RWPE1 (cell line): ENCODE results near the gene CDK9.

Experiments used
- CTCF ChIA-PET: fragments of 350-600 bp; sonication (Branson Sonifier 250); formaldehyde crosslinking; extraction: SDS; loops from one replicate; lab custom pipeline; 2021; lab: Yijun Ruan, JAX
- POLR2A ChIA-PET: fragments of 400-600 bp; formaldehyde crosslinking; extraction: SDS; loops from one replicate; lab custom pipeline; 2020; ENCODE audit warnings: antibody characterized with exemption; ENCODE audit not compliant: low non-redundant PET; lab: Yijun Ruan, JAX
- DNase-seq: peaks from one replicate; pipeline ENCODE4 v3.0.0; 2012; ENCODE audit warnings: low spot score
- H3K27ac ChIP-seq: fragments of 450-650 bp; 2 replicates; pipeline ENCODE4 v1.5.1; 2017
- TF ChIP-seq, protein P1 (sequence below): fragments of 450-650 bp; conservative IDR thresholded peaks from 2 replicates; pipeline ENCODE4 v1.5.1; 2017; ENCODE audit warnings: low read depth, mild to moderate bottlenecking

The CDK9 gene

DNA sequence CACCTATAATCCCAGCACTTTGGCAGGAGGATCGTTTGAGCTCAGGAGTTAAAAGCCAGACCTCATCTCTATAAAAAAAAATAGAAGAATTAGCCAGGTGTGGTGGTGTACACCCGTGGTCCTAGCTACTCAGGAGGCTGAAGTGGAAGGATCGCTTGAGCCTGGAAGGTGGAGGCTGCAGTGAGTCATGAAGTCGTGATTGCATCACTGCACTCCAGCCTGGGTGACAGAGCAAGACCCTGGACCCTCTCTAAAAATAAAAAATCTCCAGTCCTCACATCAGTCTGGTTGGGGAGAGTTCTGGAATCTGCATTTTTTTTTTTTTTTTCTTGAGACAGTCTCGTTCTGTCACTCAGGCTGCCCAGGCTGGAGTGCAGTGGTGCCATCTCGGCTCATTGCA is 26.2 kb downstream of the CDK9 start:
- POLR2A ChIA-PET: interaction anchor here (0.5 to 1.1 kb wide), 3 partner anchors 9 to 70 kb away, joined by 3 to 7 read pairs (median 4); partner anchors contain the start of gene FPGS
- CTCF ChIA-PET: no interaction called here
- H3K27ac ChIP-seq: peak overlapping the region; percentile 68
- TF ChIP-seq, protein P1, sequence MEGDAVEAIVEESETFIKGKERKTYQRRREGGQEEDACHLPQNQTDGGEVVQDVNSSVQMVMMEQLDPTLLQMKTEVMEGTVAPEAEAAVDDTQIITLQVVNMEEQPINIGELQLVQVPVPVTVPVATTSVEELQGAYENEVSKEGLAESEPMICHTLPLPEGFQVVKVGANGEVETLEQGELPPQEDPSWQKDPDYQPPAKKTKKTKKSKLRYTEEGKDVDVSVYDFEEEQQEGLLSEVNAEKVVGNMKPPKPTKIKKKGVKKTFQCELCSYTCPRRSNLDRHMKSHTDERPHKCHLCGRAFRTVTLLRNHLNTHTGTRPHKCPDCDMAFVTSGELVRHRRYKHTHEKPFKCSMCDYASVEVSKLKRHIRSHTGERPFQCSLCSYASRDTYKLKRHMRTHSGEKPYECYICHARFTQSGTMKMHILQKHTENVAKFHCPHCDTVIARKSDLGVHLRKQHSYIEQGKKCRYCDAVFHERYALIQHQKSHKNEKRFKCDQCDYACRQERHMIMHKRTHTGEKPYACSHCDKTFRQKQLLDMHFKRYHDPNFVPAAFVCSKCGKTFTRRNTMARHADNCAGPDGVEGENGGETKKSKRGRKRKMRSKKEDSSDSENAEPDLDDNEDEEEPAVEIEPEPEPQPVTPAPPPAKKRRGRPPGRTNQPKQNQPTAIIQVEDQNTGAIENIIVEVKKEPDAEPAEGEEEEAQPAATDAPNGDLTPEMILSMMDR: no peak
- no peak for DNase-seq

DNA sequence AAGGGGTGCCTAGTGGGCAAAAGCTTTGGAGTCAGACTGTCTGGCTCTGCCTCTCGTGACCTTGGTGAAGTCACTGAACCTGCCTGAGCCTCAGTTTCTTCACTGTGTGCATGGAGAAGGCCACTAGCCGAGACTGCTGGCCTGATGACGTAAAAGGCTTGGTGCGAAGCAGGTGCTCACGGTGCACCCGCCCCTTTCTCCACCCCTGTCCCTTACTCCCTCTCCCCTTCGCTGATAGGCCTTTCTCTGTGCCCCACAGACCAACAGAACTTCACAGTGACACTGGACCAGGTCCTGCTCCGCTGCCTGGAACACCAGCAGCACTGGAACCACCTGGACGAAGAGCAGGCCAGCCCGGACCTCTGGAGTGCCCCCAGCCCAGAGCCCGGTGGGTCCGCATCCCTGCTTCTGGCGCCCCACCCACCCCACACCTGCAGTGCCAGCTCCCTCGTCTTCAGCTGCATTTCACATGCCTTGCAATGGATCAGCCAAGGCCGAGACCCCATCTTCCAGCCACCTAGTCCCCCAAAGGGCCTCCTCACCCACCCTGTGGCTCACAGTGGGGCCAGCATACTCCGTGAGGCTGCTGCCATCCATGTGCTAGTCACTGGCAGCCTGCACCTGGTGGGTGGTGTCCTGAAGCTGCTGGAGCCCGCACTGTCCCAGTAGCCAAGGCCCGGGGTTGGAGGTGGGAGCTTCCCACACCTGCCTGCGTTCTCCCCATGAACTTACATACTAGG is 27.3 kb downstream of the CDK9 start:
- POLR2A ChIA-PET: interaction anchor here (0.6 to 1.1 kb wide), 2 partner anchors 10 to 20 kb away, joined by 4 to 9 read pairs; partner anchors contain the start of gene FPGS
- no peak for DNase-seq
- H3K27ac ChIP-seq: peak overlapping the region; percentile 68
- TF ChIP-seq, protein P1: no peak
- CTCF ChIA-PET: interaction anchor here (0.6 to 0.8 kb wide), 2 partner anchors 344 to 852 kb away, joined by 3 read pairs; no protein-coding TSS in a partner anchor

DNA sequence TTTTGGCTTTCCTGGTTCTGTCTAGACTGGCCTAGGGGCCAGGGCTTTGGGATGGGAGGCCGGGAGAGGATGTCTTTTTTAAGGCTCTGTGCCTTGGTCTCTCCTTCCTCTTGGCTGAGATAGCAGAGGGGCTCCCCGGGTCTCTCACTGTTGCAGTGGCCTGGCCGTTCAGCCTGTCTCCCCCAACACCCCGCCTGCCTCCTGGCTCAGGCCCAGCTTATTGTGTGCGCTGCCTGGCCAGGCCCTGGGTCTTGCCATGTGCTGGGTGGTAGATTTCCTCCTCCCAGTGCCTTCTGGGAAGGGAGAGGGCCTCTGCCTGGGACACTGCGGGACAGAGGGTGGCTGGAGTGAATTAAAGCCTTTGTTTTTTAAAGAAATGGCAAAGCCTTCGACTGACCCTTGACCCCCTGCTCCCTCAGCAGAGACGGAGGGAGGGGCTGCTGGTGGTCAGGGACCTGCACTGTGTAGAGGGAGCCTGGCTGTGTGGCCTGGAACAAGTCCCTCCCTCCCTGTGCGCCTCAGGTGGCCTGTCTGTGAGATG is 27.9 kb downstream of the CDK9 start:
- CTCF ChIA-PET: no interaction called here
- no peak for DNase-seq
- peak overlapping the region; percentile 68 for H3K27ac ChIP-seq
- TF ChIP-seq, protein P1: no peak
- POLR2A ChIA-PET: interaction anchor here (0.6 kb wide), 1 partner anchor 21 kb away, joined by 9 read pairs; no protein-coding TSS in a partner anchor

DNA sequence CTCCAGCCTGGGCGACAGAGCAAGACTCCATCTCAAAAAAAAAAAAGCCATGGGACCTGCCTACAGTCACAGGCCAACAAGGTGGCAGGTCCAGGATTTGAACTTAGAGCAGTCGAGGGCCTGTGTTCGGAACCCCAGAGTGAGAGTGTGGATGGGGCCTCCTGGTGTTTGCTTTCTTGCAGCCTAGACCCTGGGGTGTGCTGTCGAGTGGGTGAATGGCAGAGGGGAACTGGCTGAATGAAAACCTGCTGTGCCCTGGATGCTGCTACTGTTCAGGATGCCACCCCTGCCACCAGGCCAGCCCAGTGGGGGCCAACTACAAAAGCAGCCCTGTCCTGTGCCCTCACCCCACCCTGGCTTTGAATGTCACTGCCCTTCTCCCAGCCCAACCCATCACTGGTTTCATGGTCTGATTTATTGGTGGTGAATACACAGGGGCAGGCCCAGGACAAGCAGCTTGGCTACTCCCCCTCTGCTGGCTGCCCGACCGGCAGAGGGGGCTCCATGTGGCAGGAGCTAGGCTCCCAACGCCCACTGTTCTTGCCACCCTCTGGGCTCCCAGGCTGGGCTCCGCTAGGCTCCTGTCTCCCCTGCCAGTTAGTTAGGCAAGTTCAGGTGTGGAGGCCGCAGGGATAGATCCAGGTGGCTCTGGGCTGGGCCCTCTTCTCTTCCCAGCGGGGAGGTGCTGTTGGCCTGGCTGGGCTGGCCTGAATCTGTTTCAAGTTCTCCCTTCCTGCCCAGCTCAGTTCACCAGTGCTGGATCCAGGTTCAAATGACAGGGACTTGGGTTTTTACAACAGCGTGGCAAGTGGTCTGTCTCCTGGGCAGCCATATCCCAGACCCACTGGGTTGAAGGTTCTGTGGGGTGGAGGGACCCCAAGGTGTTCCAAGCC is 29.0 kb downstream of the CDK9 start:
- POLR2A ChIA-PET: no interaction called here
- TF ChIP-seq, protein P1: no peak
- CTCF ChIA-PET: interaction anchor here (0.5 kb wide), 1 partner anchor 147 kb away, joined by 3 read pairs; no protein-coding TSS in a partner anchor
- DNase-seq: no peak
- peak overlapping the region; percentile 68 for H3K27ac ChIP-seq

DNA sequence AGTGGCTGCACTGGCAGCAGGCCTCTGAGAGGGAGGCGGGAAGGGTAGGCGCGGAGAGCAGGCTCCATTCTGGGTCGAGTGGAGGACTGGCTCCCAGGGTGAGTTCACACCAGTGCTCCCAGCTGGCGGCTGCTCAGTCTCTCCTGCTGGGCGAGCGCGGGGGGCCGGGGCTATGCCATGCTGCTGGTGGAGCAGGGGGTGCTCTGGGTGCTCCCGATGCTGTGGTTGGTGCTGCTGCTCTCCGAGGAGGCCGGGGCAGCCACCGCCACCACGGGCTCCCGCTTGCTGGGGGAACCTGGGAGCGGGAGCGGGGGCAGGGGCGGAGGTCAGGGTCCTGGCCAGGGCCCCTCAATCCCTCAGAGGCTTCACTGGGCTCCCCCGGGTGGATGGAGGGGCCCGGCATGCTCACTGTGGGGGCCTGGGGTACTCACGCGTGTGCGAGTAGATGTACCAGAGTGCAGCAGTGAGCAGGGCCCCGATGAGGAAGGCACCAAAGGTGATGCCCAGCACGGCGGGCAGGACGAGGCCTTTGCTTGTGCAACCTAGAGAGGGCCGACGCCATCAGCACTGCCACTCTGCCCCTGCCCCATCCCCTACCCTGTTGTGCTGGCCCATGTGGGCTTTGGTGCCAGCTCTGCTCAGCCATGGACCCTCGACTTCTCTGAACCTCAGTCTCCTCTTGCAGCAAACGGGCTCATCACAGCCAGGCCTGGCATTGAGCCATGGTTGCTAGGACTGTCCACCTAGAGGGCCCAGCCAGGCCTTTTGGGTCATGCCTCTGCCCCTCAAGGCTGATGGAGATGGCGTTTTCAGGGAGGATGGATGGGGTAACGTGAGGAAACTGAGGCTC is 29.9 kb downstream of the CDK9 start:
- POLR2A ChIA-PET: no interaction called here
- TF ChIP-seq, protein P1: no peak
- CTCF ChIA-PET: interaction anchor here (0.5 kb wide), 1 partner anchor 148 kb away, joined by 3 read pairs; no protein-coding TSS in a partner anchor
- no peak for DNase-seq
- H3K27ac ChIP-seq: peak overlapping the region; percentile 68
